ENCODE measurements around the gene SCN2A.

Gene SCN2A

DNA sequence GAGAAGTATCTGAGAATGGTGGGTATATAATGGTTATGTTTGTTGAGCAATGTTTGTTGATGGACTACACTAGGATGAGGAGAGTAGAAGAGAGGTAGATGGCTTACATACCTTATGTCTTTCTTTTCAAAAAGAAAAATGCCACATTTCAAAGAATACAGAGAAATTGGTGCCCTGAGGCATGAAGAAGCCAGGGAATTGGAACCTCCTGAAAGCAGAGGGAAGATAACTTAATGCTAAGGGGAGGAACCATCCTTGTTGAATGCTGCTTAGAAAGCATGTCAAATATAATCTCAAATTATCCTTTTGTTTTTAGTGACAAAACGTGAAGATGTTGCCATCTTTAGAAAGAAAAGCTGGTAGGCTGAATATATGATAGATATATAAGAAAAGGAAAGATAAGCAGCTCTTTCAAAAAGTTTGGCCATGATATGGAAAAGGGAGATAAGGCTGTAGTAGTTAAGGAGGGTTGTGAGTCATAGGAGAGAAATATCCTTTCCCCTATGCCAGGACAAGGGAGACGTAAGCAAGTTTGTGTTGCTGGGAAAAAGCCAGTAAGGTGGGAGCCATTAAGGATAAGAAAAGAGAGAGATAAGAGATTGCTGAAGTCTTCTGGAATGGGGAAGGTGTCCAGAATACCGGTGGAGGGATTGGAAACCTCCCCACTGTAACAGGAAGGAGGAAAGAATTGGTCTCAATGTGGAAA lies 66.3 kb downstream of the SCN2A start:
- ATAC-seq (ENCODE audit: low read depth) (no peak), DNase-seq (ENCODE audit: low spot score) (no peak)
- no peaks in the 10 kb centered on the region for H3K27me3 ChIP-seq (ENCODE audit: insufficient read depth, poor library complexity, severe bottlenecking)
- TF ChIP-seq, protein P1, sequence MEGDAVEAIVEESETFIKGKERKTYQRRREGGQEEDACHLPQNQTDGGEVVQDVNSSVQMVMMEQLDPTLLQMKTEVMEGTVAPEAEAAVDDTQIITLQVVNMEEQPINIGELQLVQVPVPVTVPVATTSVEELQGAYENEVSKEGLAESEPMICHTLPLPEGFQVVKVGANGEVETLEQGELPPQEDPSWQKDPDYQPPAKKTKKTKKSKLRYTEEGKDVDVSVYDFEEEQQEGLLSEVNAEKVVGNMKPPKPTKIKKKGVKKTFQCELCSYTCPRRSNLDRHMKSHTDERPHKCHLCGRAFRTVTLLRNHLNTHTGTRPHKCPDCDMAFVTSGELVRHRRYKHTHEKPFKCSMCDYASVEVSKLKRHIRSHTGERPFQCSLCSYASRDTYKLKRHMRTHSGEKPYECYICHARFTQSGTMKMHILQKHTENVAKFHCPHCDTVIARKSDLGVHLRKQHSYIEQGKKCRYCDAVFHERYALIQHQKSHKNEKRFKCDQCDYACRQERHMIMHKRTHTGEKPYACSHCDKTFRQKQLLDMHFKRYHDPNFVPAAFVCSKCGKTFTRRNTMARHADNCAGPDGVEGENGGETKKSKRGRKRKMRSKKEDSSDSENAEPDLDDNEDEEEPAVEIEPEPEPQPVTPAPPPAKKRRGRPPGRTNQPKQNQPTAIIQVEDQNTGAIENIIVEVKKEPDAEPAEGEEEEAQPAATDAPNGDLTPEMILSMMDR (IDR thresholded peaks at IDR 0.05; ENCODE audit: poor library complexity, severe bottlenecking): no peak
- H3K9me3 ChIP-seq (ENCODE audit: severe bottlenecking): no peaks in the 10 kb centered on the region
- no peaks in the 10 kb centered on the region for H3K4me1 ChIP-seq (ENCODE audit: insufficient read depth, poor library complexity, severe bottlenecking)
- no peak overlapping the region for H3K27ac ChIP-seq (ENCODE audit: poor library complexity, severe bottlenecking)
- H3K4me3 ChIP-seq (ENCODE audit: severe bottlenecking): no peak overlapping the region
- H3K36me3 ChIP-seq (ENCODE audit: low read depth): no peaks in the 10 kb centered on the region

DNA sequence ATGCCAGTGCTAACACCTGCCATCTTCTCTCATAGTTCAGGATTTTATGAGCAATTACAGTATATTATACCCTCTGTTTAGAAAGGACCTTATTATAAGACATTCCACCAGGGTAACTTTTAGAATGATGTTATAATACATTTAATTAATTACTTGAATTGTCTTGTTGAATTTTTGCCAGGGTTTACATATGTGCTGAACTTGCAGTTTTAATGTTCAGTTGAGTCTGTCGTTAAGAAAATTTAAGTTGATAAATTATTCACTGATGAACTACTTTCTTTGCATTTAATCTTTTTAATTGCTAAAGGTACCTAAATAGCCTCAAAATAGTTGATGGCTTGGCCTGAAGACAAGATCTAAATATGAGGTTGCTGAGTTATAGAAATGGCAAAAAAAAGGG lies 68.1 kb downstream of the SCN2A start:
- Histone ChIP-seq H3K4me1 (ENCODE audit: insufficient read depth, poor library complexity, severe bottlenecking) (no peaks in the 10 kb centered on the region), H3K27me3 (ENCODE audit: insufficient read depth, poor library complexity, severe bottlenecking) (no peaks in the 10 kb centered on the region), H3K9me3 (ENCODE audit: severe bottlenecking) (no peaks in the 10 kb centered on the region), H3K36me3 (ENCODE audit: low read depth) (no peaks in the 10 kb centered on the region), H3K27ac (ENCODE audit: poor library complexity, severe bottlenecking) (no peak overlapping the region), H3K4me3 (ENCODE audit: severe bottlenecking) (no peak overlapping the region)
- DNase-seq (ENCODE audit: low spot score): no peak
- no peak for ATAC-seq (ENCODE audit: low read depth)
- TF ChIP-seq, protein P1 (IDR thresholded peaks at IDR 0.05; ENCODE audit: poor library complexity, severe bottlenecking): no peak

DNA sequence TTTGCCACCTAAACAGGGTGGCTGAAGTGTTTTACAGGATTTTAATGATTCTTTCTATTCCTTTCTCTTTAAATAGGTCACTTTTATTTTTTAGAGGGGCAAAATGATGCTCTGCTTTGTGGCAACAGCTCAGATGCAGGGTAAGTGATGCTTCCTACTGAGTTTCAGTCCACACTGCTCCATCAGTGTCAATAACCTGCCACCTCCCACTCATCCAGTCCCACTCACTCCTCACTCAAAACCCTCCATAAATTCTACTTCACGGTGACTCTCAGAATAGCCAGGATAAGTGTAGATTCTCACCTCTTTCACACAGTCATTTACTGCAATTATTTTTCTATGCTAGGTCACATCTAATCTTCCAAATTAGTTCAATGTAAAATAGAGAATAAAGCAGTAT lies 72.7 kb downstream of the SCN2A start:
- no peak for DNase-seq (ENCODE audit: low spot score)
- TF ChIP-seq, protein P1 (IDR thresholded peaks at IDR 0.05; ENCODE audit: poor library complexity, severe bottlenecking): no peak
- Histone ChIP-seq H3K27ac (ENCODE audit: poor library complexity, severe bottlenecking) (no peak overlapping the region), H3K4me3 (ENCODE audit: severe bottlenecking) (no peak overlapping the region), H3K9me3 (ENCODE audit: severe bottlenecking) (no peaks in the 10 kb centered on the region), H3K27me3 (ENCODE audit: insufficient read depth, poor library complexity, severe bottlenecking) (no peaks in the 10 kb centered on the region), H3K4me1 (ENCODE audit: insufficient read depth, poor library complexity, severe bottlenecking) (no peaks in the 10 kb centered on the region), H3K36me3 (ENCODE audit: low read depth) (no peaks in the 10 kb centered on the region)
- no peak for ATAC-seq (ENCODE audit: low read depth)

DNA sequence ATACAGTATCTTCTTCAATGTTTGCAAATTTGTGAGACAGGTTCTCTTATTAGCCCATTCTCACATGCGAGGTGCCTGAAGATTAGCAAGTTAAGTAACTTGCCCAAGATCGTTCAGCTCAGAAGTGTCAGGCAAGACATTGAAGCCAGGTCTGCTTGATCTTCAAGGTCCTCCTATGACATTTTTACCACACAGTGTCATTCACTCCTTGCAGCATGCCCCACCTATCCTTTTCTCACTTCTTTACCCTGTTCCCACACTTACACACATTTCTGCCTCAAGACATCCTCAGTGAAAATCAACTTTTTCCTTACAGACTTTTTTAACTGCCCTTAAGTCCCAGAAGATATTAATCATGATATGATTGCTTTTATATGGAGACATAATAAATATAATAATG lies 73.8 kb downstream of the SCN2A start:
- Histone ChIP-seq H3K9me3 (ENCODE audit: severe bottlenecking) (no peaks in the 10 kb centered on the region), H3K4me1 (ENCODE audit: insufficient read depth, poor library complexity, severe bottlenecking) (no peaks in the 10 kb centered on the region), H3K4me3 (ENCODE audit: severe bottlenecking) (no peak overlapping the region), H3K27ac (ENCODE audit: poor library complexity, severe bottlenecking) (no peak overlapping the region), H3K36me3 (ENCODE audit: low read depth) (no peaks in the 10 kb centered on the region), H3K27me3 (ENCODE audit: insufficient read depth, poor library complexity, severe bottlenecking) (no peaks in the 10 kb centered on the region)
- TF ChIP-seq, protein P1 (IDR thresholded peaks at IDR 0.05; ENCODE audit: poor library complexity, severe bottlenecking): no peak
- DNase-seq (ENCODE audit: low spot score): no peak
- no peak for ATAC-seq (ENCODE audit: low read depth)

DNA sequence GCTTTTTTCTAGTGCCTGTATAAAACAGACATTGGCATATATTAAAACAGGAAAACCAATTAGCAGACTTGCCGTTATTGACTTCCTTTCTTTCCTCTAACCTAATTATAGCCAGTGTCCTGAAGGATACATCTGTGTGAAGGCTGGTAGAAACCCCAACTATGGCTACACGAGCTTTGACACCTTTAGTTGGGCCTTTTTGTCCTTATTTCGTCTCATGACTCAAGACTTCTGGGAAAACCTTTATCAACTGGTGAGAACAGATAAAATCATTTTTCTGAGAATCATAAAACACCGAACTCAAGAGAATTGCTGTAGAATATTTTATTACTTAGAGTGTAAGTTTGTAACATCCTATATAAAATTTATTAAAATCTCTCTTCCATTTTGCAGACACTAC lies 74.3 kb downstream of the SCN2A start:
- Histone ChIP-seq H3K4me3 (ENCODE audit: severe bottlenecking) (no peak overlapping the region), H3K4me1 (ENCODE audit: insufficient read depth, poor library complexity, severe bottlenecking) (no peaks in the 10 kb centered on the region), H3K27ac (ENCODE audit: poor library complexity, severe bottlenecking) (no peak overlapping the region), H3K9me3 (ENCODE audit: severe bottlenecking) (no peaks in the 10 kb centered on the region), H3K27me3 (ENCODE audit: insufficient read depth, poor library complexity, severe bottlenecking) (no peaks in the 10 kb centered on the region), H3K36me3 (ENCODE audit: low read depth) (no peaks in the 10 kb centered on the region)
- DNase-seq (ENCODE audit: low spot score) (no peak), ATAC-seq (ENCODE audit: low read depth) (no peak)
- TF ChIP-seq, protein P1 (IDR thresholded peaks at IDR 0.05; ENCODE audit: poor library complexity, severe bottlenecking): no peak
